SK-N-SH (cell line): ENCODE measurements around the gene ASIC3. TPM values are rescaled to one million over a fixed set of nuclear protein-coding genes. Genes with fewer than 3 reads are reported as not detected.

Source experiments
- CTCF ChIA-PET: fragments of 300-600, 350-600 bp; formaldehyde crosslinking; extraction: SDS; loops from one replicate; lab custom pipeline; 2021; lab: Yijun Ruan, JAX
- POLR2A ChIA-PET: fragments of 350-600 bp; sonication (Branson Sonifier 250); formaldehyde crosslinking; extraction: SDS; loops from one replicate; lab custom pipeline; 2020; ENCODE audit warnings: antibody characterized with exemption, inconsistent platforms; lab: Yijun Ruan, JAX
- DNase-seq: peaks from one replicate; pipeline ENCODE4 v3.0.0; 2012
- H2AFZ ChIP-seq: fragments of 200-600 bp; sonication (generic); 2 replicates; pipeline ENCODE4 v1.8.1; 2016; ENCODE audit warnings: antibody characterized with exemption, mild to moderate bottlenecking, low read depth
- H3F3A ChIP-seq: fragments of 200-600 bp; sonication (generic); replicated peaks from 2 replicates; pipeline ENCODE3; 2016; ENCODE audit warnings: antibody characterized with exemption, mild to moderate bottlenecking; ENCODE audit not compliant: insufficient read depth
- H3K27ac ChIP-seq, 2 experiments: fragments of 200-500 bp in 1 of 2; fragments of 200-600 bp in 1 of 2; sonication (Bioruptor generic) in 1 of 2; sonication (generic), shearing (Covaris generic) in 1 of 2; 2 replicates each; pipeline versions ENCODE4 v1.5.1 to v1.6.1; 2014 to 2016; ENCODE audit warnings: low read depth in 2 of 2, inconsistent platforms in 1 of 2, low read length in 1 of 2, mild to moderate bottlenecking in 1 of 2, mixed read lengths in 1 of 2
- H3K27me3 ChIP-seq: fragments of 200-600 bp; sonication (generic), shearing (Covaris generic); 2 replicates; pipeline ENCODE4 v1.6.1; 2016; ENCODE audit warnings: mixed run types; ENCODE audit not compliant: insufficient read depth
- H3K36me3 ChIP-seq, 2 experiments: fragments of 200-500 bp in 1 of 2; fragments of 200-600 bp in 1 of 2; sonication (Bioruptor generic) in 1 of 2; sonication (generic) in 1 of 2; replicated peaks in 1 of 2; 2 replicates each; pipeline versions ENCODE3 to v1.5.1; 2014 to 2016; ENCODE audit warnings: low read length in 1 of 2, mild to moderate bottlenecking in 1 of 2; ENCODE audit not compliant: insufficient read depth in 2 of 2, control insufficient read depth in 1 of 2
- H3K4me1 ChIP-seq, 2 experiments: fragments of 200-500 bp in 1 of 2; fragments of 200-600 bp in 1 of 2; sonication (Bioruptor generic) in 1 of 2; sonication (generic), shearing (Covaris generic) in 1 of 2; 2 replicates each; pipeline versions ENCODE4 v1.5.1 to v1.6.1; 2014 to 2016; ENCODE audit warnings: low read depth in 1 of 2, low read length in 1 of 2, mixed run types in 1 of 2; ENCODE audit not compliant: insufficient read depth in 2 of 2, control insufficient read depth in 1 of 2
- H3K4me2 ChIP-seq: fragments of 200-600 bp; sonication (generic), shearing (Covaris generic); 2 replicates; pipeline ENCODE4 v1.6.1; 2017; ENCODE audit warnings: mixed run types
- H3K4me3 ChIP-seq, 2 experiments: fragments of 200-500 bp in 1 of 2; fragments of 200-600 bp in 1 of 2; sonication (Bioruptor generic) in 1 of 2; sonication (generic), shearing (Covaris generic) in 1 of 2; 2 replicates each; pipeline versions ENCODE4 v1.5.1 to v1.8.1; 2014 to 2016; ENCODE audit warnings: low read depth in 2 of 2, inconsistent platforms in 1 of 2, low read length in 1 of 2, mild to moderate bottlenecking in 1 of 2, mixed read lengths in 1 of 2, moderate library complexity in 1 of 2
- H3K79me2 ChIP-seq: fragments of 200-600 bp; sonication (generic); 2 replicates; pipeline ENCODE4 v1.8.1; 2017; ENCODE audit warnings: mild to moderate bottlenecking; ENCODE audit not compliant: insufficient read depth
- H3K9ac ChIP-seq: fragments of 200-600 bp; sonication (generic); 2 replicates; pipeline ENCODE4 v1.6.1; 2017; ENCODE audit warnings: mixed run types
- H3K9me2 ChIP-seq: fragments of 200-600 bp; sonication (generic); 2 replicates; pipeline ENCODE4 v1.6.1; 2017; ENCODE audit warnings: mixed run types
- H3K9me3 ChIP-seq: fragments of 200-600 bp; sonication (generic); 2 replicates; pipeline ENCODE4 v1.6.1; 2017; ENCODE audit warnings: mixed run types, mild to moderate bottlenecking, moderate library complexity
- H4K20me1 ChIP-seq: fragments of 200-600 bp; sonication (generic); 2 replicates; pipeline ENCODE4 v1.6.1; 2017; ENCODE audit warnings: mild to moderate bottlenecking, mixed run types; ENCODE audit not compliant: insufficient read depth
- FOXJ3 ChIP-seq: sonication (generic); formaldehyde crosslinking; IDR thresholded peaks from 2 replicates; pipeline ENCODE4 v1.5.1; 2020; ENCODE audit warnings: mild to moderate bottlenecking, missing genetic modification reagents
- MXI1 ChIP-seq: IDR thresholded peaks from 2 replicates; pipeline ENCODE4 v1.6.1; 2012; ENCODE audit warnings: mild to moderate bottlenecking, low read depth, low read length, improper control_type of control experiment
- NRF1 ChIP-seq: IDR thresholded peaks from 2 replicates; pipeline ENCODE4 v1.6.1; 2012; ENCODE audit warnings: low read depth, mild to moderate bottlenecking, low read length
- TAF1 ChIP-seq: IDR thresholded peaks from 2 replicates; pipeline ENCODE4 v1.6.1; 2012; ENCODE audit warnings: low read depth, mild to moderate bottlenecking, low read length, moderate library complexity, borderline replicate concordance
- YY1 ChIP-seq: IDR thresholded peaks from 2 replicates; pipeline ENCODE4 v1.4.0; 2012; ENCODE audit warnings: low read depth, mild to moderate bottlenecking
- WGBS: methylation state at CpG from one replicate; pipeline ENCODE4 v1.1.6; 2017; ENCODE audit warnings: low lambda C conversion rate; 5-methylcytosine and 5-hydroxymethylcytosine counted together
- polyA plus RNA-seq, 3 experiments: library from polyadenylated mRNA; depleted of rRNA; stranded (reverse); fragments of >200 nt; gene quantifications; 2 replicates each; pipeline ENCODE4 v1.2.3, GENCODE V29; 2012
- TF ChIP-seq, protein P1 (sequence below): fragments of 200-600 bp; sonication (generic); IDR thresholded peaks from 2 replicates; pipeline ENCODE4 v1.6.1; 2017; ENCODE audit warnings: antibody characterized with exemption, mild to moderate bottlenecking, moderate library complexity
- TF ChIP-seq, protein P2 (sequence below): IDR thresholded peaks from 2 replicates; pipeline ENCODE4 v1.4.0; 2012; ENCODE audit warnings: low read depth, borderline replicate concordance
- TF ChIP-seq, protein P3 (sequence below): IDR thresholded peaks from 2 replicates; pipeline ENCODE4 v1.6.1; 2012; ENCODE audit warnings: mild to moderate bottlenecking, low read depth, low read length, moderate library complexity
- TF ChIP-seq, protein P4 (sequence below): fragments of 150-350 bp; IDR thresholded peaks from 2 replicates; pipeline ENCODE4 v1.6.1; 2016; ENCODE audit warnings: mild to moderate bottlenecking, low read depth, low read length

ASIC3 gene
- polyA plus RNA-seq, 1 of the 3 experiments (the other 2 are of a cell fraction): 4.5 TPM

DNA sequence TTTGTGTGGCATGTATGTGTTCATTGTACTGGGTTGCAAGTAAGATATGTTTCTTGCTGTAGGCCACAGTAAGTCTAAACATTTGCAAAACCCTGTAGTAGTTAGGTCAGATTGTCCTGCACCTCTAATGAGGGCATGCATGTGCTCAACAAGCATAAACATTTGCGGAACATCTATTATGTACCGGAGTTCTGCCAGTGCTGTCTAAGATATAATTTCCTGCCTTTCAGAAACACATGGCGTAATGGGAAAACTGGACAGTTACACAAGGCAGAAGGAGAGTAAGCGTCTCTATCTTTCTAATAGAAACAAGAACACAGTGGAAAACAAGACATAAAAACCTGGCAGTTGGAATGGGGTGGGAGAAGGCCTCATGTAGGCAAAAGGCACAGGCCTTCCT is 17.3 kb upstream of the ASIC3 start (continued):
- no peak for TF ChIP-seq TAF1

DNA sequence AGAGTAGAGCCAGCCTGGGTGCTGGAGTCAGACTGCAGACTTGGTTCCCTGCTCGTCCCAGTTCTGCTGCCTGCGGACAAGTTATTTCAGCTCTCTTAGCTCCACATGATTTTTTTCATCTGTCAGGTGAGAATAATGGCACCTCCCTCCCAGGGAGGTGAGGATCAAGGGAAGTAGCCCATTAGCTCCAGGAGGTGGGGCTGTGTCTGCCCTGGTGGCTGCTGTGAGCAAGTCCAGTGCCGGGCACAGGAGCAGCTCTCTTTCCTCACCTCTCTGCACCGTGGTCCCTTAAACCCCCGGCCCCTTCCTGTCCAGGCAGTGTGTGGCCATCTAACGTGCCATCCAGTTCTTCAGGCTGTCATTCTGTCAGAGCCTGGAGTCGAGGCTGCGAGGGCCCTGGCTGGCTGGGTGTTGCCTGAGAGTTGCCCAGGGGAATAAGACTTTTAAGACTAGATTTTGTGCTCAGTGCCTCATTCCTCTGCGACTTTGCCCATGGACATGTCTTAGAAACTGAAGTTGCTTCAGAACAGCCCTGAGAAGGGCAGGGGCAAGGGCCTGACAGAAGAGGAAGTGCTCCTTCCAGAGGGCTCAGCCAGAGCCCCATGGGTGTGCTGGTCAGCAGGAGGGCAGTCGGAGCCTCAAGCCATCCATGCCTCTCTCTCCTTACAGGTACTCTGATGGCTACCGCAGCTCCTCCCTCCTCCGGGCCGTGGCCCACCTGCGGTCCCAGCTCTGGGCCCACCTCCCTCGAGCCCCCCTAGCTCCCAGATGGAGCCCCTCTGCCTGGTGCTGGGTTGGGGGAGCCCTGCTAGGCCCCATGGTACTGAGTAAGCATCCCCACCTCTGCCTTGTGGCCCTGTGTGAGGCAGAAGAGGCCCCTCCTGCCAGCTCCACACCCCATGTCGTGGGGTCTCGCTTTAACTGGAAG is 15.1 kb upstream of the ASIC3 start:
- peaks cover 46% of the 10 kb centered on the region for H3K79me2 ChIP-seq
- ChIA-PET POLR2A (no interaction called here), CTCF (interaction anchor here (0.6 to 9.5 kb wide), 12 partner anchors 15 to 211 kb away, joined by 3 to 59 read pairs (median 4); no protein-coding TSS in a partner anchor)
- no peak overlapping the region for H3K9ac ChIP-seq
- 90% methylated on average over 16 of the region's 17 CpGs for WGBS
- H3K27ac ChIP-seq: no peak overlapping the region
- H3K9me2 ChIP-seq: no peaks in the 10 kb centered on the region
- no peak overlapping the region for H2AFZ ChIP-seq
- no peak overlapping the region for H3K4me3 ChIP-seq
- peaks cover under 1 to 16% of the 10 kb centered on the region in 2 experiments; a peak in 3 of 4 replicates for H3K4me1 ChIP-seq
- no peak for DNase-seq
- no peaks in the 10 kb centered on the region for H3K27me3 ChIP-seq
- H3F3A ChIP-seq: peaks cover 11% of the 10 kb centered on the region
- no peaks in the 10 kb centered on the region for H3K9me3 ChIP-seq
- peaks cover 12 to 52% of the 10 kb centered on the region in 2 experiments for H3K36me3 ChIP-seq
- no peaks in the 10 kb centered on the region for H4K20me1 ChIP-seq
- H3K4me2 ChIP-seq: no peak overlapping the region
- TF ChIP-seq, protein P1, sequence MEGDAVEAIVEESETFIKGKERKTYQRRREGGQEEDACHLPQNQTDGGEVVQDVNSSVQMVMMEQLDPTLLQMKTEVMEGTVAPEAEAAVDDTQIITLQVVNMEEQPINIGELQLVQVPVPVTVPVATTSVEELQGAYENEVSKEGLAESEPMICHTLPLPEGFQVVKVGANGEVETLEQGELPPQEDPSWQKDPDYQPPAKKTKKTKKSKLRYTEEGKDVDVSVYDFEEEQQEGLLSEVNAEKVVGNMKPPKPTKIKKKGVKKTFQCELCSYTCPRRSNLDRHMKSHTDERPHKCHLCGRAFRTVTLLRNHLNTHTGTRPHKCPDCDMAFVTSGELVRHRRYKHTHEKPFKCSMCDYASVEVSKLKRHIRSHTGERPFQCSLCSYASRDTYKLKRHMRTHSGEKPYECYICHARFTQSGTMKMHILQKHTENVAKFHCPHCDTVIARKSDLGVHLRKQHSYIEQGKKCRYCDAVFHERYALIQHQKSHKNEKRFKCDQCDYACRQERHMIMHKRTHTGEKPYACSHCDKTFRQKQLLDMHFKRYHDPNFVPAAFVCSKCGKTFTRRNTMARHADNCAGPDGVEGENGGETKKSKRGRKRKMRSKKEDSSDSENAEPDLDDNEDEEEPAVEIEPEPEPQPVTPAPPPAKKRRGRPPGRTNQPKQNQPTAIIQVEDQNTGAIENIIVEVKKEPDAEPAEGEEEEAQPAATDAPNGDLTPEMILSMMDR: peak; percentile 25
- TF ChIP-seq, protein P2, sequence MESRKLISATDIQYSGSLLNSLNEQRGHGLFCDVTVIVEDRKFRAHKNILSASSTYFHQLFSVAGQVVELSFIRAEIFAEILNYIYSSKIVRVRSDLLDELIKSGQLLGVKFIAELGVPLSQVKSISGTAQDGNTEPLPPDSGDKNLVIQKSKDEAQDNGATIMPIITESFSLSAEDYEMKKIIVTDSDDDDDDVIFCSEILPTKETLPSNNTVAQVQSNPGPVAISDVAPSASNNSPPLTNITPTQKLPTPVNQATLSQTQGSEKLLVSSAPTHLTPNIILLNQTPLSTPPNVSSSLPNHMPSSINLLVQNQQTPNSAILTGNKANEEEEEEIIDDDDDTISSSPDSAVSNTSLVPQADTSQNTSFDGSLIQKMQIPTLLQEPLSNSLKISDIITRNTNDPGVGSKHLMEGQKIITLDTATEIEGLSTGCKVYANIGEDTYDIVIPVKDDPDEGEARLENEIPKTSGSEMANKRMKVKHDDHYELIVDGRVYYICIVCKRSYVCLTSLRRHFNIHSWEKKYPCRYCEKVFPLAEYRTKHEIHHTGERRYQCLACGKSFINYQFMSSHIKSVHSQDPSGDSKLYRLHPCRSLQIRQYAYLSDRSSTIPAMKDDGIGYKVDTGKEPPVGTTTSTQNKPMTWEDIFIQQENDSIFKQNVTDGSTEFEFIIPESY: no peak
- TF ChIP-seq NRF1 (no peak), YY1 (no peak), MXI1 (no peak), FOXJ3 (CRISPR knock-in tag) (no peak)
- TF ChIP-seq, protein P3, sequence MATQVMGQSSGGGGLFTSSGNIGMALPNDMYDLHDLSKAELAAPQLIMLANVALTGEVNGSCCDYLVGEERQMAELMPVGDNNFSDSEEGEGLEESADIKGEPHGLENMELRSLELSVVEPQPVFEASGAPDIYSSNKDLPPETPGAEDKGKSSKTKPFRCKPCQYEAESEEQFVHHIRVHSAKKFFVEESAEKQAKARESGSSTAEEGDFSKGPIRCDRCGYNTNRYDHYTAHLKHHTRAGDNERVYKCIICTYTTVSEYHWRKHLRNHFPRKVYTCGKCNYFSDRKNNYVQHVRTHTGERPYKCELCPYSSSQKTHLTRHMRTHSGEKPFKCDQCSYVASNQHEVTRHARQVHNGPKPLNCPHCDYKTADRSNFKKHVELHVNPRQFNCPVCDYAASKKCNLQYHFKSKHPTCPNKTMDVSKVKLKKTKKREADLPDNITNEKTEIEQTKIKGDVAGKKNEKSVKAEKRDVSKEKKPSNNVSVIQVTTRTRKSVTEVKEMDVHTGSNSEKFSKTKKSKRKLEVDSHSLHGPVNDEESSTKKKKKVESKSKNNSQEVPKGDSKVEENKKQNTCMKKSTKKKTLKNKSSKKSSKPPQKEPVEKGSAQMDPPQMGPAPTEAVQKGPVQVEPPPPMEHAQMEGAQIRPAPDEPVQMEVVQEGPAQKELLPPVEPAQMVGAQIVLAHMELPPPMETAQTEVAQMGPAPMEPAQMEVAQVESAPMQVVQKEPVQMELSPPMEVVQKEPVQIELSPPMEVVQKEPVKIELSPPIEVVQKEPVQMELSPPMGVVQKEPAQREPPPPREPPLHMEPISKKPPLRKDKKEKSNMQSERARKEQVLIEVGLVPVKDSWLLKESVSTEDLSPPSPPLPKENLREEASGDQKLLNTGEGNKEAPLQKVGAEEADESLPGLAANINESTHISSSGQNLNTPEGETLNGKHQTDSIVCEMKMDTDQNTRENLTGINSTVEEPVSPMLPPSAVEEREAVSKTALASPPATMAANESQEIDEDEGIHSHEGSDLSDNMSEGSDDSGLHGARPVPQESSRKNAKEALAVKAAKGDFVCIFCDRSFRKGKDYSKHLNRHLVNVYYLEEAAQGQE: no peak
- TF ChIP-seq, protein P4, sequence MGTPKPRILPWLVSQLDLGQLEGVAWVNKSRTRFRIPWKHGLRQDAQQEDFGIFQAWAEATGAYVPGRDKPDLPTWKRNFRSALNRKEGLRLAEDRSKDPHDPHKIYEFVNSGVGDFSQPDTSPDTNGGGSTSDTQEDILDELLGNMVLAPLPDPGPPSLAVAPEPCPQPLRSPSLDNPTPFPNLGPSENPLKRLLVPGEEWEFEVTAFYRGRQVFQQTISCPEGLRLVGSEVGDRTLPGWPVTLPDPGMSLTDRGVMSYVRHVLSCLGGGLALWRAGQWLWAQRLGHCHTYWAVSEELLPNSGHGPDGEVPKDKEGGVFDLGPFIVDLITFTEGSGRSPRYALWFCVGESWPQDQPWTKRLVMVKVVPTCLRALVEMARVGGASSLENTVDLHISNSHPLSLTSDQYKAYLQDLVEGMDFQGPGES: no peak
